Astrocyte of the spinal cord (primary cell): Measurements from ENCODE around the gene TKTL1.
"Not testable (repeated sequence)": the region's sequence is repeated elsewhere in the genome, so short reads cannot be mapped to it uniquely, and the experiment has no call there.

ENCODE experiments used
- DNase-seq: peaks from one replicate; pipeline ENCODE4 v3.0.0; 2011; ENCODE audit warnings: low read depth, low spot score
- H3K4me3 ChIP-seq: 2 replicates; pipeline ENCODE4 v1.5.1; 2011; ENCODE audit warnings: low read depth, mild to moderate bottlenecking, low read length, moderate library complexity
- CTCF ChIP-seq: IDR thresholded peaks from 2 replicates; pipeline ENCODE4 v1.5.1; 2012; ENCODE audit warnings: low read depth, mild to moderate bottlenecking, low read length, inconsistent platforms
- in situ Hi-C: cut with HindIII; loops from 2 replicates; pipeline ENCODE4 v1.10.0; 2017; ENCODE audit warnings: low sequenced_read_pairs

TKTL1 gene

GRCh38 chrX:154295664-154296310 is at the start of gene TKTL1:
Gene TKTL1 (plus strand): TSS chrX:154295795. CDS start chrX:154295860, 65 bp downstream.
- no peak within 1 kb of the TSS for H3K4me3 ChIP-seq
- in situ Hi-C loops, result no loop called here
- DNase-seq, result no peak
- TF ChIP-seq CTCF, result no peak

- DNase-seq, H3K4me3 ChIP-seq, in situ Hi-C loops: not testable (repeated sequence)
Measured at GRCh38 chrX:154247377-154248045, 48.1 kb upstream of the TKTL1 start.

GRCh38 chrX:154248076-154248475 is 47.5 kb upstream of the TKTL1 start:
- in situ Hi-C loops, H3K4me3 ChIP-seq, DNase-seq: not testable (repeated sequence)

- in situ Hi-C loops, H3K4me3 ChIP-seq, DNase-seq: not testable (repeated sequence)
Measured at GRCh38 chrX:154257282-154257681, 38.3 kb upstream of the TKTL1 start, which contains the start of gene OPN1MW3. Gene OPN1MW3 (plus strand): TSS chrX:154257582. CDS start chrX:154257620, 38 bp downstream.

- DNase-seq, H3K4me3 ChIP-seq, in situ Hi-C loops: not testable (repeated sequence)
Measured at GRCh38 chrX:154258711-154259110, 36.9 kb upstream of the TKTL1 start.

- DNase-seq, in situ Hi-C loops, H3K4me3 ChIP-seq: not testable (repeated sequence)
Measured at GRCh38 chrX:154263072-154263471, 32.5 kb upstream of the TKTL1 start.

- H3K4me3 ChIP-seq, in situ Hi-C loops, DNase-seq: not testable (repeated sequence)
Measured at GRCh38 chrX:154269245-154269644, 26.4 kb upstream of the TKTL1 start.

- H3K4me3 ChIP-seq, in situ Hi-C loops, DNase-seq: not testable (repeated sequence)
Measured at GRCh38 chrX:154284489-154285338, 10.9 kb upstream of the TKTL1 start.

- in situ Hi-C loops, H3K4me3 ChIP-seq, DNase-seq: not testable (repeated sequence)
Measured at GRCh38 chrX:154286406-154286805, 9.2 kb upstream of the TKTL1 start.

- no peak for TF ChIP-seq CTCF
- no peak for DNase-seq
- H3K4me3 ChIP-seq, result no peak within 1 kb of the TSS
- in situ Hi-C loops, result no loop called here
Measured at GRCh38 chrX:154294791-154295574, 612 bp upstream of the TKTL1 start, which contains the start of gene TEX28. Gene TEX28 (minus strand): TSS chrX:154295124. CDS start chrX:154292117, 3,007 bp downstream.
